Measurements from ENCODE around the gene LBR.
"Not testable (repeated sequence)": the region's sequence is repeated elsewhere in the genome, so short reads cannot be mapped to it uniquely, and the experiment has no call there.

Gene LBR

GRCh38 chr1:225422795-225423517, 4.9 kb downstream of the LBR start:
- DNase-seq (ENCODE audit: low spot score): no peak

DNA sequence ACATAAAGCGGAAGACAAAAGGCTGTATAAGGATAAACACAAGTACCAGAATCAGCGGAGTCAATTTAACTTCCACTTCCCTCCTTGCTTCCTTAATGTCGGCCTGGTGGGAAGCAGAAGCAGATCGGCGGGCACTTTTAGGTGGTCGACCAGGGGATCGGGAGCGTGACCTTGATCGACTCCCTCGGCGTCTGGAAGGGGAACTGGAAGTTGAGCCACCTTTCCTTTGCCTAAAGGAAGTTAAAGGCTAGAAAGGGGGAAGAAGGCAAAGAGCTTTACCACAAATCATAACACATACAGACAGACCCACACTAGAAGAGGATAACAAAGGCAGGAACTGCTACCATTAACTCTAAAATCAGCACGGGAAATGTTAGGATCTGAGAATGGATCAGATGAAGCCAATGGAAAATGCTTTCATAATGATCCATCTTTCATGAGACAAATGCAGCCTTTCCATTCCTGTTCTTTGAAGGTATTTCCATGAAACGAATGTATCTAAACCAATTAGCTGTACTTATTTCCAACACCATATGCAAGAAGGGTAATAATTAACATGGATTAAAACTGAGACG, 5.7 kb downstream of the LBR start:
- DNase-seq (ENCODE audit: low spot score): no peak

DNA sequence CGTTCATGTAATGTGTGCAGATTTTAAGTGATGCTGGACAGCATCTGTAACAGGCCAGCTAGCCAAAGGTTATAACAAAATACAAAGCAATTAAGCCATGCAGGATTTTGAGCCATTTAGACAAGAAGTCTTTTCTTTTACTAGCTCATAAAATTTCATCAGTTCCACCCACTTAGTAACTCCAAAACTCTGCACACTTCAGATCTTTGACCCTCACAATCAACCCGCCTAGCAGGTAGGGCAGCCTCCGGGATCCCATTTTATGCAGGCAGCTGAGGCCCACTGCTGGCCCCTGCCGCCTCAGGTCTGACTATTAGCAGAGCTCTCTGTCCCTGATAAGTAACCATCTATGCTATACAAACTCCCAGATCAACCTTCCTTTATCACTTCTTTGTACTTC, 9.2 kb downstream of the LBR start:
- no peak for DNase-seq (ENCODE audit: low spot score)

- no peak for DNase-seq (ENCODE audit: low spot score)
Observed at GRCh38 chr1:225418059-225418458, 9.8 kb downstream of the LBR start.

DNA sequence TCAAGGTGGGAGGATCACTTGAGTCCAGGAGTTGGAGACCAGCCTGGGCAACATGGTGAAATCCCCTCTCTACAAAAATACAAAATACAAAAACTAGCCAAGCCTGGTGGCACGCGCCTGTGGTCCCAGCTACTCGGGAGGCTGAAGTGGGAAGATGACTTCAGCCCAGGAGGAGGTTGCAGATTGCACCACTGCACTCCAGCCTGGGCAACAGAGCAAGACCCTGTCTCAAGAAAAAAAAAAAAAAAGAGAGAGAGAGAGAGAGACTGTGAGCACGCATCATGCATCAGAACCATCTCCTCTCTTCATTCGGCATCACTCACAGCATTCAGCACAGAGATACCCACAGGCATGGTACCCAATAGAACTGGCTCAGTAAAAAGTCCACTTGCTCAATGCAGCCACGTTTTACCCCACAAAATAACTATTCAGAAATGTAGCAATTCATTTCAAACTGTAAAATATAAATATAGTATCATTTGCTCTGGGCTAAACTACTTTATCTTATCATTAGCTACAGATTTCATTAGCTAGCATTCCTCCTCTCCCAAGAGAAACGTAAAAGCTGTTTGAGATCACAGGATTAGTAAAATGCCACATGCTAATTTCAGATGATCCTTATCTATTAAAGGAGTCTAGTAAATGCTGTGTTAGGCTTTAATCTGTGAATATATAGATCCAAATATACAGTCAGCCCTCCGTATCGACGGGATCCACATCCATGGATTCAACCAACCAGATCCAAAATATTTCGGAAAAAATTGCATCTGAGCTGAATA, 11.7 kb downstream of the LBR start:
- no peak for DNase-seq (ENCODE audit: low spot score)

- no peak for DNase-seq (ENCODE audit: low spot score)
Observed at GRCh38 chr1:225415307-225415706, 12.5 kb downstream of the LBR start.

- no peak for DNase-seq (ENCODE audit: low spot score)
Observed at GRCh38 chr1:225413708-225414375, 14.0 kb downstream of the LBR start.

- no peak for DNase-seq (ENCODE audit: low spot score)
Observed at GRCh38 chr1:225412803-225413351, 15.0 kb downstream of the LBR start.

- DNase-seq (ENCODE audit: low spot score): no peak
Observed at GRCh38 chr1:225412321-225412720, 15.5 kb downstream of the LBR start.

DNA sequence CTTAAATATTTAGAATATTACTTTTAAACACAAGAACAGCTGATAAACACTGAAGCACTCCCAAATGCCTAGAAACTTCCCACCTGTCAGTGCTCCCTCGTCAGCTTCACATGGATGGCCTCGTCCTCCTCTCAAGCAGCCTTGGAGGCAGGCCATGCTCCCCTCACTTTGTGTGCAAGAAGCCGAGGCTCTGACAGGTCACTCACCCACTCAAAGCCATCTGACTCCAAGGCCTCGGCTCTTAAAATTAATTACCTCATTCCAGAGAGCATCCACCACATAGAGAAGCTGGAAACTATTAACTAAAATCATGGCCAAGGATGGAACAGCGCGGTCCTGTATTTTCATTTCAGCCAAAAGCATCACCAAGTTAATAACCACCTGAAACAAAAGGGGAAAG, 17.8 kb downstream of the LBR start:
- DNase-seq (ENCODE audit: low spot score): no peak

- no peak for DNase-seq (ENCODE audit: low spot score)
Observed at GRCh38 chr1:225409051-225409450, 18.8 kb downstream of the LBR start.

DNA sequence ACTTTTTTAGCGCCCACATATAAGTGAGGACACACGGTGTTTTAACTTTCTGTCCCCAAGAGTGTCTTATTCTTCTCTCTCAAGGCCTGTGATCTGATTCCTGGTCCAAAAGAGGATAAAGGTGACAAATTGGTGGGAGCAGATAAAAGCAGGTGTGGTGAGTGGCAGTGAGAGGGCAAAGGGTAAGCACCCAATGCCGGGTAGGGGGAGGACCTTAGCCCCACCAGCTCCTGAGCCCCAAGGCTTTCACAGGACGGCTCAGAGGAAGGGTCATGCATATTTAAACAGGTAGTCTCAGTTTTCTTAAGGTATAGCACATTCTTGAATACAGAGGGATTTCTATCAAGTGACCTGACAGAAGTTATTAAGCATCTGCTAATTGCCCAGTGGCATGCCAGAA, 19.6 kb downstream of the LBR start:
- DNase-seq (ENCODE audit: low spot score): no peak

- no peak for DNase-seq (ENCODE audit: low spot score)
Observed at GRCh38 chr1:225407755-225408154, 20.1 kb downstream of the LBR start.

DNA sequence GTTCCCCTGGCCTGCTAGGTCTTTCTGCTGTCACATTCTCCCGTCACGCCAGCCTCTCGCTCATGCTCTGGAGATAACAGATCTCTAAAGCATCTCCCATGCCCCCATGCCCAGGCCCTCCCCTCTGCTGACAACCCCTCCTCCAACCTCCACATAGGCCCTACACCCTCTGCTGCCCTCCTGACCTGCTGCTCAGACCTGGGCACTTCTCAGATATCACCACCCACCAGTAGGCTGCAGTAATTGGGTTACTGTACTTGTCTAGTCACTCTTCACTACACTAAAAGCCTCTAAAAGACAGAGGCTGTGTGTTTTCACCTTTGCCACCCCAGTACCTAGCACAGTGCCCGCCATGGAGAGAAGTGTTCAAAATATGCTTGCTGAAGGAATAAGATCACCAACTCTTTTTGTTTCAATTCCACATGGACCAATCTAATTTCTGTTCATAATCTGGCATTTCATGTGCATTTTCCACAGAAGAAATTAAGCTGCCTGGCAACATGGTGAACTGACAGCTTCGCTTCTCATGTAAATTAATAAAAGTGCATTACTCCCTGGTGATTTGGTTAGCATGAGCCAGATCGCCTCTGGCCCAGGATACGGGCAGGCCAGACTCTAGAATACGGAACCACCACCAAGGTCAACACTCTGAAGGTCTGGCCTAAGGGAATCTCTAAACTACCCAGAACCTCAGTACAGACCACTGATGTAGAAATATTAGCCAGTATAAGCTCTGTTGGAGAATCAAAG, 20.7 kb downstream of the LBR start:
- no peak for DNase-seq (ENCODE audit: low spot score)

DNA sequence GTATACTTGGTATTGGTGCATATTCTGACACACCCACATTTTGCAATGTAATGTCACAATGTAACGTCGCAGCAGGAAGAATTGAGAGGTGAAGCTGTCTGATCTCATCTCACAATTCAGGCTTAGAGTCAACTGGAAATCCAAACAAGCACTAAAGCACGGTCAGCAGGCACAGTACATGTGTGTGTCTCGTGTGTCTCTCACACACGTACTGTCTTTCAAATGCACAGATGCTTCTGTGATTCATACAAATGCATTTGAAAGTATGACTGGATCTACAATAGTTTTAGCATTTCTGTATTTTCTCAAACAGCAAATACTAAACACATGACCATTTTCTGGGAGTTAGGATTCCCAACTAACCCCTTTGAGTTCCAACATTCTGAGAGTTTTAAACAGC, 26.9 kb downstream of the LBR start:
- DNase-seq (ENCODE audit: low spot score): no peak

DNA sequence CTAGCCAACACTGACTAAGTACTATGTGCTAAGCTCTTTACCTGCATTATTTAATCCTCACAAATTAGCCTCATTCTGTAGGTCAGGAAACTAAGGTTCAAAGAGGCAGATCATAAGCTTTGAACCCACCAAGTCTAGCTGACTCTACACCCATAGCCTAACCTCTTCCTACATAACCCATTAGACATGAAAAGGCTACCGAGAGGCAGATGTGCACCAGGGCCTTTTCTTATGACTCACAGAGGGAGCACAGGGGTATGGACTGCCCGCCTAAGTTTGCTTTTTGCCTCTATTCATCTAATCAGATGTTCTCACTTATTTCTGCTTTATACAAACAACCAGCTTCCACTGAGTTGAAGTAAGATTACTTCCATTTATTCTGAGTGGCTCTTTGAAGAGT, 31.5 kb downstream of the LBR start:
- DNase-seq (ENCODE audit: low spot score): no peak

DNA sequence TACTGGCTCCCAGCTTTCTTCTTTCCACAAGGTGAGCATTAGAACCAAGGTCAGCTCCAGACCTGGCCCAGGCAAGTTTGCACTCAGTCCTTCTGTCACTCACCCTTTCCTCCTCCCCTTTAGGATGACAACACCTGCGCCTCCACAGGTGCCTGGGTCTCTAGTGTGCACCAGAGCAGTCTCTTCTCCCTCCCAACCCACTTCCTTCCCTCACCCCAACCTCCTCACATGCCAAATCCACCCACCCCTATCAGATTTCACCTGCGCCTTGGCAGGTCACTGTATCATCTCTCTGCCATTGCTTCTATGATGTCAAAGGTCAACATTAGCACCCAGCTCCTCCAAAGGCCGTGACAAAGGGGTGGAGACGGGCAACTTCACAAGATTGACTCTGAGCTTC, 38.0 kb downstream of the LBR start:
- DNase-seq (ENCODE audit: low spot score): no peak

- no peak for DNase-seq (ENCODE audit: low spot score)
Observed at GRCh38 chr1:225388372-225388771, 39.5 kb downstream of the LBR start.

- not testable (repeated sequence) for DNase-seq (ENCODE audit: low spot score)
Observed at GRCh38 chr1:225386860-225387259, 41.0 kb downstream of the LBR start.

GRCh38 chr1:225380691-225381090, 47.1 kb downstream of the LBR start:
- no peak for DNase-seq (ENCODE audit: low spot score)

DNA sequence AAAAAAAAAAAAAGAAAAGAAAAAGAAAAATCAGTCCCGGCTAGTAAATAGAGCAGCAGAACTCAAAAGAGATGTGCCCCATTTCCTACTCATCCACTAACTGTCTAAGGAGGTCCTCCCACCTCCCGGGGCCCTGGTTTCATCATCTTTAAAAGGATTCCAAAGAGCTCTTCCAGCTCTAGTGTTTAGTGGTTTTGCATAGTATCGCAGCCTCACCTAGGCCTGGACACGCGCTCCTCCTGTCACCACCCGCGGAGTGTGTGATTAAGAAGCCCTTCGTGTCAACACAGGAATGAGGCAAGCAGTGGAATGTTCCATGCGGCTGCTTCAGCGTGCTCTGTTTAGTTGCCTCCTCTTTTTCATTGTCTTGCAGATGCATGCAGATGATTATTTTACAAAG, 49.0 kb downstream of the LBR start:
- no peak for DNase-seq (ENCODE audit: low spot score)

DNA sequence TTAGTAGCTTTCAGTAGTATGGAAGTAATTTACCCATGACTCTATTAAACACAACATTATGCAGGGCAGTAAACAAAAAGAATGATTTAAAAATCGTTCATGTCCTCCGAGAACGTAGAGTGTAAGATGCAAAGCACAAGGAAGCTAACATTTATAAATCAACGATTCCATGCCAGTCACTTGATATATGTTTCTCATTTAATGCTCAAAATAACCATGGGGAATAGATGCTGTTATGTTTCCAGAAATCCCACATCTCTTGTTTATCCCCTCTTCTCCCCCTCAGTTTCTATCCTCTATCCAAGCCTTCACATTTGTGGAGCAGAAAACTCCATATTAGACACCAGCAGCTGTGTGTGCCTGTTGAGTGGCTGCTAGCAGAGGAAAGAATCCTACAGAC, 52.8 kb downstream of the LBR start:
- DNase-seq (ENCODE audit: low spot score): no peak
